ENCODE data around the gene MUC12. TPM values are rescaled to one million over a fixed set of nuclear protein-coding genes. Genes with fewer than 3 reads are reported as not detected.

MUC12 gene
- total RNA-seq, 4 donors from 2014 or later = 0.11 TPM; not detected in 3

- intact Hi-C loops (cut with DNase I) = no loop called here
- Histone ChIP-seq H3K27me3 (peaks cover 10 to 90% (median 24%) of the 10 kb centered on the region in 4 donors), H3K4me1 (peaks cover 9 to 19% (median 17%) of the 10 kb centered on the region in 3 donors), H3K9me3 (no peaks in the 10 kb centered on the region), H3K27ac (no peak overlapping the region), H3K4me3 (no peak overlapping the region), H3K36me3 (no peaks in the 10 kb centered on the region)
- 72% methylated on average over 3 of the region's 3 CpGs for WGBS, 2 donors
- no peak for TF ChIP-seq CTCF (IDR thresholded peaks at IDR 0.05)
- no peak for TF ChIP-seq POLR2A (IDR thresholded peaks at IDR 0.05)
- DNase-seq = no peak
Observed at GRCh38 chr7:100962537-100962936, 6.8 kb upstream of the MUC12 start.

DNA sequence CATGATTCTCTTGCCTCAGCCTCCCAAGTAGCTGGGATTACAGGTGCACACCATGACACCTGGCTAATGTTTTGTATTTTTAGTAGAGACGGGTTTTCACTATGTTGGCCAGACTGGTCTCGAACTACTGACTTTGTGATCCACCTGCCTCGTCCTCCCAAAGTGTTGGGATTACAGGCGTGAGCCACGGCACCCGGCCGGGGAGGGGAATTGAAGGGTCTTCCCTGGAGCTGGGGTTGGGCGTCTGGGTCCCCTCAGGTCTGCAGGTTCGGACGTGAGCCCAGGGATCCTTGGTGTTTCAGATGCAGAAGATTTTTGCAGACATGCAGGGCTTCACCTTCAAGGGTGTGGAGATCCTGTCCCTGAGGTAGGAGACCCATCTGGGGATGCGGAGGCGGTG is 6.0 kb upstream of the MUC12 start:
- no peak for DNase-seq
- TF ChIP-seq CTCF (IDR thresholded peaks at IDR 0.05) = no peak
- TF ChIP-seq POLR2A (IDR thresholded peaks at IDR 0.05) = no peak
- Histone ChIP-seq H3K4me1 (peaks cover 9 to 19% (median 17%) of the 10 kb centered on the region in 3 donors), H3K27ac (no peak overlapping the region), H3K9me3 (no peaks in the 10 kb centered on the region), H3K27me3 (peaks cover 10 to 96% (median 24%) of the 10 kb centered on the region in 4 donors), H3K36me3 (no peaks in the 10 kb centered on the region), H3K4me3 (no peak overlapping the region)
- intact Hi-C loops (cut with DNase I) = no loop called here
- WGBS, 2 donors = 67 to 87% methylated on average over 3 to 12 of the region's 12 CpGs

DNA sequence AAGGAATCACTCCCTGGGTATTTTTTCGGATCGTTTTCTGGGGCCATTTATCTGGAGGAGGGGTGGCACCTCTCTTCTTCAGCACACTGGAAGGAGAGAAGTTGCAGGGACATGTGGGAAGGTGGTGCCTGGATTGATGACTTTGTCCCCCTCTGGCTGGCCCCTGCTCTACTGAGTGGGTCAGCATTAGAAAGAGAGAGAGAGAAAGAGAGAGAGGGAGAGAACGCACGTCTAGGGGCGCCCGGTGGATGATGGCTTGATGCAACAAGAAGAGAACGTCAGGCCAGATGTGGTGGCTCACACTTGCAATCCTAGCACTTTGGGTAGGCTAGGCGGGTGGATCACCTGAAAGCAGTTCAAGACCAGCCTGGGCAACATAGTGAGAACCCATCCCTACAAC is 5.5 kb upstream of the MUC12 start:
- H3K4me1 ChIP-seq = peaks cover 9 to 19% (median 17%) of the 10 kb centered on the region in 3 donors
- no peak for DNase-seq
- intact Hi-C loops (cut with DNase I) = no loop called here
- H3K27me3 ChIP-seq = peaks cover 10 to 96% (median 24%) of the 10 kb centered on the region in 4 donors
- 69 to 71% methylated on average over 8 of the region's 8 CpGs for WGBS, 2 donors
- no peak overlapping the region for H3K27ac ChIP-seq
- no peak overlapping the region for H3K4me3 ChIP-seq
- no peaks in the 10 kb centered on the region for H3K36me3 ChIP-seq
- TF ChIP-seq CTCF (IDR thresholded peaks at IDR 0.05) (no peak), POLR2A (IDR thresholded peaks at IDR 0.05) (no peak)
- H3K9me3 ChIP-seq = no peaks in the 10 kb centered on the region

DNA sequence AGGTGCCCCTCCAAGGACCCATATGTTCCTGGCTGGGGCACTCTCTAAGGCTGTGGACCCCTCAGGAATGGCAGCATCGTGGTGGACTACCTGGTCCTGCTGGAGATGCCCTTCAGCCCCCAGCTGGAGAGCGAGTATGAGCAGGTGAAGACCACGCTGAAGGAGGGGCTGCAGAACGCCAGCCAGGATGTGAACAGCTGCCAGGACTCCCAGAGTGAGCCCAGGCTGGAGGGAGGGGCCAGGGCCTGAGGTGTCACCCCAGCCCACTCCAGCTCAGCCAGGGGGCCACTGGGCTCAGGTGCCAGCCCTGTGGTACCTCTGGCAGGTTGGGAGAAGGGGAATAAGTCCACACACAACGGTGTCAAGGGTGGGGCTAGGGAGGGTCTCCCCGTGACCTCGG is 4.7 kb upstream of the MUC12 start:
- no peak for DNase-seq
- no peaks in the 10 kb centered on the region for H3K36me3 ChIP-seq
- no peak for TF ChIP-seq CTCF (IDR thresholded peaks at IDR 0.05)
- no peak for TF ChIP-seq POLR2A (IDR thresholded peaks at IDR 0.05)
- no peak overlapping the region for H3K27ac ChIP-seq
- WGBS, 2 donors = 20 to 29% methylated on average over 3 to 4 of the region's 7 CpGs
- H3K27me3 ChIP-seq = peaks cover 10 to 96% (median 24%) of the 10 kb centered on the region in 4 donors
- peaks cover 9 to 19% (median 17%) of the 10 kb centered on the region in 3 donors for H3K4me1 ChIP-seq
- H3K9me3 ChIP-seq = no peaks in the 10 kb centered on the region
- H3K4me3 ChIP-seq = no peak overlapping the region
- intact Hi-C loops (cut with DNase I) = no loop called here

DNA sequence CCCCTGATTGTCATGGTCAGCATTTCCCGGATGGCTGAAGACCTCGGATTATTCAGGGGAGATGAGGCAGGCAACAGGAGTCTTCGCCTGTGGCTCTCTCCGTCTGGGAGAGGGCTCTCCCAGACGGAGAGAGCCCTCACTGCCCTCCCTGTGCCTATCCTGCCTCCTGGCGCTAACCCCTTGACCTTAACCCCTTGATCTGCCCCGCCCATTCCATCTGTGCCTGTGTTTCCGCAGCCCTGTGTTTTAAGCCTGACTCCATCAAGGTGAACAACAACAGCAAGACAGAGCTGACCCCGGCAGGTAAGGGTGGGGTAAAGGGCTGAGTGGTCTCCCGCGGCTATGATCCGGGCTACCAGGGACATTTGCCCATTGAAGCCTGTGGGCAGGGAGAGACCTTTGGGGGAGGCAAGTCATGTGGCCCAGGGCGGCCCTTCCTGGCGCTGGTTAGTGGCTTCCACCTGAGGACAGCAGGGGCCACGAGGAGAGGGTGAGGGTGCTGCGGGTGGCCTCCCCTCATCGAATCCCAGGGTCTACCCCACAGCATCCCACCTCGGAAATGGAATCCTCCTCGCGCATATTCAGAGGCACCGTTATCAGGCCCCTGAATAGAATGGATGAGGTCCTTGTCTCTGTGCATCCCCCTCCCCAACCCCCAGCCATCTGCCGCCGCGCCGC is 4.2 kb upstream of the MUC12 start:
- H3K36me3 ChIP-seq = no peaks in the 10 kb centered on the region
- DNase-seq = no peak
- no peaks in the 10 kb centered on the region for H3K9me3 ChIP-seq
- peaks cover 9 to 19% (median 17%) of the 10 kb centered on the region in 3 donors for H3K4me1 ChIP-seq
- WGBS, 2 donors = 15 to 18% methylated on average over 15 to 21 of the region's 25 CpGs
- intact Hi-C loops (cut with DNase I) = no loop called here
- TF ChIP-seq CTCF (IDR thresholded peaks at IDR 0.05) (no peak), POLR2A (IDR thresholded peaks at IDR 0.05) (no peak)
- H3K27me3 ChIP-seq = peaks cover 10 to 96% (median 24%) of the 10 kb centered on the region in 4 donors
- peak overlapping the region in 3 of 4 donors; percentile 4 to 48 (median 38) for H3K4me3 ChIP-seq
- H3K27ac ChIP-seq = no peak overlapping the region

All from esophagus squamous epithelium (tissue), 5 donors.